SHP77 treated with DMSO at 0.1 percent for 48 hours (cell line): ENCODE data around the gene SETD7.
"Not testable (repeated sequence)": the region's sequence is repeated elsewhere in the genome, so short reads cannot be mapped to it uniquely, and the experiment has no call there.

Source experiments
- DNase-seq: peaks from one replicate; lab custom pipeline; 2025; lab: John Stamatoyannopoulos, UW

Gene SETD7

DNA sequence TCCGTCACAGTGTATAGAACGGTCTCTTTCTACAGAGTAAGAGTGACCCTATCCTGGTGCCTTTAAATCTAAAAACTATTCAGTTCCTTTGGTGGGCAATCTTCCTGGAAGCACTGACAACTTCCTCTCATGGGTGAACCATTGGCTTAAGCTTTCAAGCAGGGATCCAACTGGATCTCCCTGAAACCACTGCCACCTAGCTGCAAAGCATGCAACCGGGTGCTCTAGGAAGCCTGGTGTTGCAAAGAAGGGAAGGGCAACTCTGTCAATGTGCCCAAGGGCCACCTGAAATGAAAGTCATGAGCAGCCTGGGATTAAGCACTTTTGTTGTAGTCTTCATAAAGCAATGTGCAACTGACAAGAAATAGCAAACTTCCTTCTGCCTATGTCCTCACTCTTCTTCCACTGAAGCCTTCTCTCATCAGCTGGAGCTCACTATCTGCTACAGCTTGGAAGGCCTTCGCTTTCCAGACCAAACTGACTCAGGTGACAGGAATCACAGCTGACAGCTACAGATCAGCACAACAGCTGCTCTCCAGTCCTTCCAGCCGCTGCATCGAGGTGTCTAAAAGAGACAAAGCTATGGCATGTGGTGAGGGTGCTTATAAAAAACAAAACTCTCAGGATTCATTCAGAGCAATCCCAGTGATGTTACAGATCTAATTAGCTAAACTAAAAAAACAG, 46.1 kb downstream of the SETD7 start:
- no peak for DNase-seq

DNA sequence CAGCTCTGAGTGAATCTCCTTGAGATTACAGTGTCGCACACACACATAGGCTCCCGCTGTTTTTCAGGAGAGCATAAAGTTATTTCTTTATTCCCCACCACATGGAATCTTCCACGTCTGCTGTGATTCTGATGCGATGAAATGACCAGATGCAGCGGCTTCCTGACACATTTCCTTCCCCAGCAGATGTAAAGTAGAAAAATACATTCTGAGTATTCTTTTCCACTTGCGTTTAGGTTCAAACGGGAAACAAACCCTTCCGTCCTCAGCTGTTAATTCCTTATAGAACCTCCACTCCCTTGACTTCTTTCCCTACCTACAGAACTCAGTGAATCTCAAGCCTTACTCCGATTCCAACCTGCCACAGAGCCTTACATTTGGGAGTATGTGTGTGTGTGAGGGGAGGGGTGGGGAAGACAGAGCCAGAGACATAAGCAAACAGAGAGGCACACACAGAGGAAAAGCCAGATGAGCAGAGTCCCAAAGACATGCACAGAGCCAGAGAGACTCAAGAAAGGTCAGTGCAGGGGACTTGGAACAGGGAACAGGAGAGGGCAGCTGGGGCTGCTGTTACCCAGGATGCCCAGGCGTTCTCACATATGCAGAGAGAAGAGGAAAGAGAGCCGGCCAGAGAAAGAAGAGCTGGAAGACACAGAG, 47.3 kb downstream of the SETD7 start:
- no peak for DNase-seq

DNA sequence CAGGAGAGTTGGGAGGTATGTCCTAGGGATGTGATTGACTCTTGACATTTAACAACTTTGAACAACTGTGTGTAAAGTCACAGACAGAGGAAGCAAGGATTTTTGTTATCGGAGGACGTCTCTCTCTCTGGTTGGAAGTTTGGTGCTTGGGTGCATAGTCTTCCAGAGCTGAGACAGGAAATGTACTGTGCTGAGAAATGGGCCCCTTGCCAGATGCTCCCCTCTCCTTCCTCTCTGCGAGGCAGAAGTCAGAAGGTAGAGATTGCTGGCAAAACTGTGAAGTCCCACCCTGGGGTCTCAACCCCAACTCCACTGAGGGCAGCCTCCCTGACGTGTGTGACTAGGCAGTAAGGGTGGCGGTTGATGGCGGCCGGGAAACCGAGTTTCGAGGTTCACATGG, 49.2 kb downstream of the SETD7 start:
- DNase-seq: no peak

DNA sequence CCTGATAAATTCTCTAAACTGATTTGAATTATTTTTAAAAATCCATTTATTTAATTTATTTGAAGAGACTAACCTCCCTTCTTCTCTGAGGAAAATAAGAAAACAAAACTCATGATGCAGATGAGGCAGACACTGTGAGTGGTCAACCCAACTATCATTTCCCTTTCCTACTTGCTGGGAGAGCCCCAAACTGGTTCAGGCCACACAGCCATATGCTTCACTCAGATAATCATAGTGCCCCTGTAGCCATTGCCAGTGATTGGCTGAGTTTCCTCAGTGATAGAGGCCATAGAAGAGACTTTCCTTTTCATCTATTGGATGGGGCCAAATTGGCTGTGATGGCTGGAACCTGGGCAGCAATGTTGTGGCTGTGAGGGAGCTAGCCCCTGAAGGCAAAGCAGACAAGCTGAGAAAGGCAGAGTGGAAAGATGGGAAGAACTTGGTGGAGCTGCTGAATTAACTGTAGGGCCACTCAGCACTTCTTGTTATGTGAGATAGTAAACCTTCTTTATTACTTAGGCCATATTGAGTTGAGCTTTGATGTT, 52.3 kb downstream of the SETD7 start:
- DNase-seq: no peak

DNA sequence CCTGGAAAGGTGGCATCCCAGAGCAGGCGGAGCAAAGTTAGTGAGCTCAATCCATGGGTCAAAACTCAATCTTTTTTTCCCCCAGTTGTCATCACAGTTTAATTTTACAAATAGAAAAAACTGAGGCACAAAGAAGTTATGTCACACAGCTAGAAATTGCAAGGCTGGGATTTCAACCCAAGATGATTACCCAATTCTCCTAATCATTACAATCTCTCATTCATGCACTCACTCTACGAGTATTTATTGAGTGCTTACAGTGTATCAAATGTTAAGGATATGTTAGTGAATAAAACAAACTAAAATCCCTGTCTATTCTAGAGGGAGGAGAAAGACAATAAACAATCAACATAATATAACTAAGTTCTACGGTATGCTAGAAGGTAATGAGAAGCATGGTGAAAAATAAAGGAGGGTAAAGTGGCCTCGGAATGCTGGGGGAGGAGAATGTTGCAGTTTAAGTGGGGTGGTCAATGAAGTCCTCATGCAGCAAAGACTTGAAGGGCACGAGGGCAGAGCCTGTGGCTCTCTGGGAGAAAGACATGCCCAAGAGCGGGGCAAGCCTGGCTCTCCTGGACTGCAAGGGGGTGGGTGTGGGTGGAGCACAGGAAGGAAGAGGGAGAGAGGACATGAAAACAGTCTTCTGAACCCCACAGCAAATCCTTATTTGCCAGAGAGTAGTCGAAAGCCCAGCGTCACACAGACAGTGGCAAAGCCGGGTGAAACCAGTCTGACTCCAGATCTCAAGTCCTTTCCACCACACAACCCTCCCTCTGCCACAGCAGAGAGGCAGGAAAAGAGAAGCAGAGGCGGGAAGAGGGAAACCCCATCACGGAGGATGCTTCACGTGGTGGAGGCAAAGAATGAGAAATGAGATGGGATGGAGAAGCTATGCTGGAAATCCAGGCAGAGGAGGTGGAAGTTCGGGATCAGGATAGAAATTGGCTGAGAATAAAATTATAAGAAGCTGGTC, 53.8 kb downstream of the SETD7 start:
- no peak for DNase-seq

DNA sequence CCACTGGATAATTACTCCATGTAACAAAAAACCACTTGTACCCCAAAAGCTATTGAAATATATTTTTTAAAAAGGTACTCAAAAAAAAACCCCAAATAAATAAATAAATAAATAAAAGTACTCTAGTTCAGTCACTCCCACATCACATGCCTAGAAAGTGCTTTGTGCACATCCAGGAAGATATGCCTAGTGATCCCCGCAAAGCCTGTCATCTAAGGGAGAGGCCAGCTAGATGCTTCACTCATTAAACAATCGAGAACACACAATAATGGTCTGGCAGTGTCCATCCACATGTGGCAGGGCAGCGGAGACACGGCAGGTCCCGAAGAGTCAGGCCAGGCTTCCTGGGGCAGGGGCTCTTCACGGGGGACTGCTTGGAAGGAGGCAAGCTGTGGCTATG, 54.5 kb downstream of the SETD7 start:
- no peak for DNase-seq

DNA sequence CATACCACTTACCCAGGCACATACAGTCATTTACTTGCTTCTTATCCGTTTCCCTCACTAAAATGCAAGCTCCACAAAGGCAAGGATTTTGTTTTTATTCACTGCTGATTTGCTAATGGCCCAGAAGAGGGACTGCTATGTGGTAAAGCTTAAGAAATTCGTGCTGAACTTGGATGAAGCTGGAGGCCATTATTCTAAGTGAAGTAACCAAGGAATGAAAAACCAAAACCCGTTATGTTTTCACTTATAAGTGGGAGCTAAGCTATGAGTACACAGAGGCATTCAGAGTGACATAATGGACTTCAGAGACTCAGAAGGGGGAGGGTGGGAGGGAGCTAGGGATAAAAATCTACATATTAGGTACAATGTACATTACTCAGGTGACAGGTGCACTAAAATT, 54.9 kb downstream of the SETD7 start:
- DNase-seq: no peak

DNA sequence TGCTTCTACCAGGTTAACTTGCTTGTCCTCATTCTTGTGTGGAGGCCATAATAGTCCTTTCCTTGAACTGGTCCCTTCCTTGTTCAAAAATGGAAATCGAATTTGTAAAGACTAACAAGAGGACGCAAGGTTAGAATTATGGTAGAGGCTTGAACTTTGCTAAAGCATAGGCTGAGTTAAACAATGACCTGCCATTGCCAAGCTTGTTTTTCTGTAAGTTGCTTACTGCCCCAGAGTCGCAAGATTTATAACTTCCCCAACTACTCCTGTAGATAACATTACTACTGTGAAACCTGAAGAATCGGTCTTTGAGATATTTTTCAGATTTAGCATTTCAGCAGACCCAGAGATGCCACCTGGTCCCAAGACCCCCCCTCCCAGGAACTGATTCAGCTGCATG, 56.8 kb downstream of the SETD7 start:
- DNase-seq: no peak

DNA sequence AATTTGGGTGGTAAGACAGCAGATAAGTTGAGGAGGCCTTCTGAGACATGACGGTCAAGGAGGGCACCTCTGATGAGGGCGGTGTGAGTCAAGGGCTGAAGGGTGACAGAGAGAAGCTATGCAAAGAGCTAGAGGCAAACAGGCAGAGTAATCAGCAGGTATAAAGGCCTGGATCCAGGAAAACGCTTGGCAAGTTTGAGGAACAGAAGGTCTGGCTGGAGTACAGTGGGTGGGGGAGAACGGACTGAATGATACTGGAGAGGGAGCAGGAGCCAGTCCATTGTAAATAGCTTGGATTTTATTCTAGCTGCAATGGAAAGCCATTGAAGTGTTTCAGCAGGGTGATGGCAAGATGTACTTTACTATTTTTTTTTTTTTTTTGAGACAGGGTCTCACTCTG, 62.8 kb downstream of the SETD7 start:
- no peak for DNase-seq

DNA sequence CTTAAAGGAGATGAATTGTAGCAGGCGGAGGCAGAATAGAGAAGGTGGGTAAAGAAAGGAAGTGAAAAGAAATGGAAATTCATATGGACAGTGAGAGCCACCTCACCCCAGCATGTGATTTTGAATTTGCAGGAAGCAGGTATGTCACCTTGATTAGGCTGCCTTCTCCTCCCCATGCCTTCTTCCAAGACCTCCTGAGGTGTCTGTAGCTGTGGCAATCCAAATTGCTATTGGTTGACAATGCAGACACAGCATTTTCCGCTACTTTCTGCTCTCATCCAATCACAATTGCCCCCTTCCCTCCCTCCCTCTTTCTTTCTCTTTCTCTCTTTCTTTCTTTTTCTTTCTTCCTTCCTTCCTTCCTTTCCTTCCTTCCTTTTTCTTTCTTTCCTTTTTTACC, 63.6 kb downstream of the SETD7 start:
- no peak for DNase-seq

DNA sequence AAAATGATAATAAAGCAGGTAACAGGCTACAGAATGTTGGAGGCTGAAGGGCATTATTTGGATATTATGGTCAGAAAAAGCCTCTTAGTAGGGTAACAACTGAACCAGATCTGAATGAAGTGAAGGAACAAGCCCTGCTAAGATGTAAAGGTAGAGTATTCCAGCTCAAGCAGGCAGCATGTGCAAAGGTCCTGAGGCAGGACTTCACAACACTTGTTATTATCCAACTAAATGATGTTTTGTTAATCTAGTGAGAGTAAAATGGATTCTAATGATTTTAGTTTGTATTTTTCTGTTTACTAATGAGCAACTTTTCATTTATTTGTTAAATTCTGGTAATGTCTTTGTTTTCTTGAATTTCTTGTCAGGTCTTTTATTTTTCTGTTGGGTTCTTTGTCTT, 66.4 kb downstream of the SETD7 start:
- DNase-seq: no peak

DNA sequence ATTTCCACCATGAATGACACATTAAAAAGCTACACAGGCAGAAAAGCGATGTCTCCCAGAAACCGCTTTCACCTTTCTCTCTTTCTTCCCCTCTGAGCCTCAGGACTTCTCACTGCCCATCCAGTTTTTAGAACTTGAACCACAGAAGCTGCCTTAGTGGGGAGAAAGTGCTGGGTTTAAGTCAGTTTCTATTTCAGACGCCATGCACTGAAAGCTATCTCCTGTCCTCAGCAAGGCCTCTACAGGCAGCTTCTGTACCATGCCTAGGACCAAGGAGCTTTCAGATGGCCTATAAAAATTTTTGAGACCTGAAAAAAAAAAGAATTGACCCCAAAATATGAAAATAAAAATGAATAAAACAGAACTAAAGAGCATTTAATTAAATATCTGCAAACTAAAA, 67.6 kb downstream of the SETD7 start:
- DNase-seq: no peak

DNA sequence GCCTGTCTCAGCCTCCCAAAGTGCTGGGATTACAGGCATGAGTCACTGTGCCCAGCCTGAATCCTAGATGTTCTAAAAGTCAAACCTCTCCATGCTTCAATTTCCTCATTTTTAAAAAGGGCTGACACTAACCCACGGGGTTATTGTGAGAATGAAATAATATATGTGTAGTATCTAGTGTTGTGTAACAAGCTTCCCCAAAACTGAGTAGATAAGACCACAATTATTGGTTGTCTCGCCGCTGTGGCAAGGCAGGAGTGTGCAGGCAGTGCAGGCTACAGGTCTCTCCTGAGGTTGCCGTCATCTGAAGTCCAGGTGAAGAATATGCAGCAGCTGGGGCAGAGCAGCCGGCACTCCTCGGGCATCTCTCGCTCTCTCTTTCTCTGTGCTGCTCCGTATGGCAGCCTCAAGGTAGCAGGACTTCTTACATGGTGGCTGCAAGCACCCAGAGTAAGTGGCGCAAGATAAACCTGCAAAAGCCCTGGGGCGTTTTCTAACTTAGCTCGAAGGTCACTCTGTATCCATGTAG, 71.2 kb downstream of the SETD7 start:
- DNase-seq: no peak

DNA sequence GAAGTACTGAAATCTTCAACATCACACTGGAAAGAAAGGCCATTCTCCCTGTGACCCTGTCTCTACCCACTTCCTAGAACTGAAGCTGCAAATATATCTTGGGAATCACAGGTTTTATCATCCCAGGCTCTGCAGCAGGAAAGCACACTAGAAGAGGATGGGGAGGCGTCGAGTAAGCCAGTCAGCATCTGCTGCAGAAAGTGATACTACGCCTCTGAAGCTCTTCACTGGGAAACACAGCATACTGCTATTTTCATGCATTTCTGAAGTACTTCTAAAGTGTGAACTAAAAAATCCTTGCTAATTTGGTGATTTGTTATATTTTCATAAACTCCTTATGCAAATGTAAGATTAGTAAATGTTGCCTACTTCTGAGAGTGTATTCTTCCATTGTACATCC, 73.0 kb downstream of the SETD7 start:
- DNase-seq: no peak

DNA sequence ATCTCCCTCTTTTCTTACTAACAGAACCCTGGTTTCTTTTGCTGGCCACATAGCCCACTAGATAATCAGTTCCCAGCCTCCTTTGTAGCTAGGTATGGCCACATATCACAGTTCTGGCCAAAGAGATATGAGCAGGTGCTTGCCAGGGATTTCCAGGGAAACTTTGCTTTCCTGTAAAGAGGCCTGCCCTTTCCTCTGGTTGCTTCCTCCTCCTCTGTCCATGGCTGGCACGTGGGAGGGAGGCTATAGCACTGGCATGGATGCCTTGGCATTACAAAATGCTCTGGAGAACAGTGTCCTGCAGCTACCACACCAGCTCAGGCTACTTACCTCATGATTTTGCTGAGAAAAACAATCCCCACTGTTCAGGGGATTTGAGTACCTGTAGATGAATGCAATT, 74.6 kb downstream of the SETD7 start:
- no peak for DNase-seq

DNA sequence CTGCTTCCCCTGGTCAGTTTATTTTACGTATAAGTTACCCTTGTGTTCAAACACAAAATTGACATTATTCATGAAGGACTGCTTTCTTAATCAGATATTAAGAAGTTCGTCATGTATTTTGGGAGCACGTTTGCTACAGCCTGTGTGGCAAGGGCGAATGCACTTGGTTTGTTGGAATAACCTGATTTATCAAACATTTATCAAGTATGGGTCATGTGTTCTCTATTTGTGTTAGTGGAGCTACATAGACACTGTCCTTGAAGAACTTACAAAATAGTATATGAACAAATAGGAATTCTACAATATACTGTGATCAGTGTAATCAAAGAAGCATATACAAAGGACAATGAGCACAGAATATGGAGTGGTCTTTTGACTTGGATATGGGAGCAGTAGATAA, 79.7 kb downstream of the SETD7 start:
- no peak for DNase-seq

DNA sequence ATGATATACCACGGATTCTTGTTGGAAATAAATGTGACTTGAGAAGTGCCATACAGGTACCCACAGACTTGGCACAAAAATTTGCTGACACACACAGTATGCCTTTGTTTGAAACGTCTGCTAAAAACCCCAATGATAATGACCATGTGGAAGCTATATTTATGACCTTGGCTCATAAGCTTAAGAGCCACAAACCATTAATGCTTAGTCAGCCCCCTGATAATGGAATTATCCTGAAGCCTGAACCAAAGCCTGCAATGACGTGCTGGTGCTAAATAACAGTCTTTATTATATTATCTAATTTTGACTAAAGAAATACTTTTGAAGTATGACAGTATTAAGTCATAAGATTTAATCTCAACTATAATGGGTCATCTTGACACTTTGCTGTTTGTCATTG, 83.2 kb downstream of the SETD7 start:
- no peak for DNase-seq

DNA sequence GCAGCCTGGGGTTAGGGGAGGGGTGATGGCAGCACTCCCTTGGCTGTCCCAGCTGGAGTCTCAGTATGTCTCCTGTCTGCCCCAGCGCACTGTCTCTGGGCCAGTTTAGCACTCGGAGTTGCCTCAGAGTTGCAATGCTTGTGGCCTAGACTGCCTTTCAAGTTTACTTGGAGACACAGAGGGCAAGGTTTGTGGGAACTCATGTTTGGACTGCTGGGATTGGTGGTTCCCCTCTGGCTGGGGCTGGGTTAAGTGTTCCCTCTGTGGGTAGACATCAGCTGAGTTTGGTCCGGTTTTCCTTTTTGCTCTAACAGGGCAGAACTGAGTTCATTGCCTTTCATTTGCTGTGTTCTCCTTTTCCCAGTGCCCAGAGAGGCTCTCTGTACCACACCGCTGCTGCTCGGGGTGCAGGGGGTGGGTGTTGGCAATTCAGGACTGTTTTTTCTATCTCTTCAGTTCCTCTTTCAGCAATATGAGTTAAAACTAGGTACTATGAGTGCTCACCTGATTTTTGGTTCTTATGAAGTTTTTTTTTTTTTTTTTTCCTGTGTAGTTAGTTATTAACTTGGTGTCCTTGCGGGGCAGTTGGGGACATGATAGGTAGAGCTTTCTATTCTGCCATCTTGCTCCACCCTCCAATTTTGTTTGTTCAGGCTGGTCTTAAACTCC, 84.9 kb downstream of the SETD7 start:
- DNase-seq: no peak

DNA sequence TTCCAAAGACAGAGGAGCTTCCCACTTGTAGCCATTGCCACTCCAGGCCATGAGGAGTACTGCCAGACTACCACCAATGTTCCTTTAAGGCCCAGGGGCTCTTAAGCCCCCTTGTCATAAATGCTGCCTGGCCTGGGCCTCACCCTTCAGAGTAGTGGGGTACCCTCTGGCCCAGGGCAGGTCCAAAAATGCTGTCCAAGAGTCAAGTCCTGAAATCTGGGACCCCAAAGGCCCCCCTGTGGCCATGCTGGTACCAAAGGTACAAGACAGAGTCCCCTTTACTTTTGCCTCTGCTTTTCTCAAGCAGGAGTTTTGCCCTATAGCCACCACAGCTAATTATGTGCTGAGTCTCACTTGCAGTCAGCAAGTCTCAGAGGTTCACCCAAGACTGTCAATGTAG, 85.7 kb downstream of the SETD7 start:
- DNase-seq: no peak

DNA sequence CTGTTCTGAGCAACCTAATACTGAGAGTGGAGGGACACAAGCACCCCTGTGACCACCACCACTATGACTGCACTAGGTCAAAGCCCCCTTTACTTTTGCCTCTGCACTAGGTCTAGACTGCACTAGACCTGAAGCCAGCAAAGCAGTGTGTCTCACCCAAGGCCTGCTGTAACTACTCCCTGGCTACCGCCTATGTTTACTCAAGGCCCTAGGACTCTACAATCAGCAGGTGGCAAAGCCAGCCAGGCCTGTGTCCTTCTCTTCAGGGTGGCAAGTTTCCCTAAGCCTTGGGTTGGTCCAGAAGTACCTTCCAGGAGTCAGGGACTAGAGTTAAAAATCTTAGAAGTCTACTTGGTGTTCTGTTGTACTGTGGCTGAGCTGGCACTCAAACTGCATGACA, 86.2 kb downstream of the SETD7 start:
- no peak for DNase-seq

DNA sequence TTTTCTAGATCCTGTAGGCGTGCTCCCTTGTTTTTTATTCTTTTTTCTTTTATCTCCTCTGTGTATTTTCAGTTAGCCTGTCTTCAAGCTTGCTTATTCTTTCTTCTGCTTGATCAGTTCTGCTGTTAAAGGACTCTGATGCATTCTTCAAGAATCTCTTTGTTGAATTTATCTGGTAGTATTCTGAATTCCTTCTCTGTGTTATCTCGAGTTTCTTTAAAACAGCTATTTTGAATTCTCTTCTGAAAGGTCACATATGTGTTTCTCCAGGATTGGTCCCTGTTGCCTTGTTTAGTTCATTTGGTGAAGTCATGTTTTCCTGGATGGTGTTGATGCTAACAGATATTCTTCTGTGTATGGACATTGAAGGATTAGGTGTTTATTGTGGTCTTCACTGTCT, 86.8 kb downstream of the SETD7 start:
- no peak for DNase-seq

DNA sequence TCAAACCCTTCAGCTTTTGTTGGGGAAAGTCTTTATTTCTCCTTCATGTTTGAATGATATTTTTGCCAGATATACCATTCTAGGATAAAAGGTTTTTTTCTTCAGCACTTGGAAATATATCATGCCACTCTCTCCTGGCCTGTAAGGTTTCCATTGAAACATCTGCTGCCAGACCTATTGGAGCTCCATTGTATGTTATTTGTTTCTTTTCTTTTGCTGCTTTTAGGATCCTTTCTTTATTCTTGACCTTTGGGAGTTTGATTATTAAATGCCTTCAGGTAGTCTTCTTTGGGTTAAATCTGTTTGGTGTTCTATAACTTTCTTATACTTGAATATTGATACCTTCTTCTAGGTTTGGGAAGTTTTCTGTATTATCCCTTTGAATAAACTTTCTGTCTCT, 87.3 kb downstream of the SETD7 start:
- not testable (repeated sequence) for DNase-seq
